KOPT-K1 (cell line): Measurements from ENCODE around the gene BAIAP2L2.
"Not testable (repeated sequence)": the region's sequence is repeated elsewhere in the genome, so short reads cannot be mapped to it uniquely, and the experiment has no call there.

ENCODE experiments used
- H3K27ac ChIP-seq: fragments of 200-600 bp; sonication (generic); 2 replicates; pipeline ENCODE4 v1.5.1; 2016; ENCODE audit warnings: antibody characterized with exemption, mild to moderate bottlenecking, low read depth, low read length; ENCODE audit not compliant: poor library complexity, severe bottlenecking
- H3K36me3 ChIP-seq: fragments of 200-600 bp; sonication (generic); 2 replicates; pipeline ENCODE4 v1.5.1; 2017; ENCODE audit warnings: antibody characterized with exemption, mild to moderate bottlenecking, low read length, moderate library complexity; ENCODE audit not compliant: insufficient read depth
- H3K9me3 ChIP-seq: fragments of 200-600 bp; sonication (generic); 2 replicates; pipeline ENCODE4 v1.5.1; 2017; ENCODE audit warnings: antibody characterized with exemption, low read length, mild to moderate bottlenecking; ENCODE audit not compliant: insufficient read depth, poor library complexity, severe bottlenecking

The BAIAP2L2 gene

GRCh38 chr22:38038890-38039812 lies 71.3 kb downstream of the BAIAP2L2 start:
- Histone ChIP-seq H3K36me3 (no peaks in the 10 kb centered on the region), H3K9me3 (no peaks in the 10 kb centered on the region), H3K27ac (no peak overlapping the region)

GRCh38 chr22:38038426-38038825 lies 72.1 kb downstream of the BAIAP2L2 start:
- no peaks in the 10 kb centered on the region for H3K9me3 ChIP-seq
- no peaks in the 10 kb centered on the region for H3K36me3 ChIP-seq
- H3K27ac ChIP-seq = no peak overlapping the region

GRCh38 chr22:38037367-38038150 lies 72.9 kb downstream of the BAIAP2L2 start:
- not testable (repeated sequence) for H3K27ac ChIP-seq

GRCh38 chr22:38036392-38037062 lies 74.0 kb downstream of the BAIAP2L2 start:
- Histone ChIP-seq H3K27ac (no peak overlapping the region), H3K36me3 (no peaks in the 10 kb centered on the region), H3K9me3 (no peaks in the 10 kb centered on the region)

More at GRCh38 chr22:38037367-38038150, 72.9 kb downstream of the BAIAP2L2 start:
- H3K9me3 ChIP-seq, H3K36me3 ChIP-seq: not testable (repeated sequence)

- Histone ChIP-seq H3K36me3 (no peaks in the 10 kb centered on the region), H3K9me3 (no peaks in the 10 kb centered on the region), H3K27ac (no peak overlapping the region)
Observed at GRCh38 chr22:38035530-38035885, 75.0 kb downstream of the BAIAP2L2 start.
